ENCODE results near the gene OR52N2. TPM values are rescaled to one million over a fixed set of nuclear protein-coding genes. Genes with fewer than 3 reads are reported as not detected.

The OR52N2 gene
- polyA plus RNA-seq, 1 donor (not counting 4 experiments of a cell fraction or from before 2014, with no cell fraction given): not detected

GRCh38 chr11:5809122-5809519 lies 397 bp downstream of the OR52N2 start:
- peaks cover 5% of the 10 kb centered on the region for H3K27me3 ChIP-seq (ENCODE audit: control insufficient read depth, extremely low read depth, insufficient read depth, low read length)
- TF ChIP-seq EZH2 (IDR thresholded peaks at IDR 0.05; ENCODE audit: low read length): no peak
- TF ChIP-seq, protein P1, sequence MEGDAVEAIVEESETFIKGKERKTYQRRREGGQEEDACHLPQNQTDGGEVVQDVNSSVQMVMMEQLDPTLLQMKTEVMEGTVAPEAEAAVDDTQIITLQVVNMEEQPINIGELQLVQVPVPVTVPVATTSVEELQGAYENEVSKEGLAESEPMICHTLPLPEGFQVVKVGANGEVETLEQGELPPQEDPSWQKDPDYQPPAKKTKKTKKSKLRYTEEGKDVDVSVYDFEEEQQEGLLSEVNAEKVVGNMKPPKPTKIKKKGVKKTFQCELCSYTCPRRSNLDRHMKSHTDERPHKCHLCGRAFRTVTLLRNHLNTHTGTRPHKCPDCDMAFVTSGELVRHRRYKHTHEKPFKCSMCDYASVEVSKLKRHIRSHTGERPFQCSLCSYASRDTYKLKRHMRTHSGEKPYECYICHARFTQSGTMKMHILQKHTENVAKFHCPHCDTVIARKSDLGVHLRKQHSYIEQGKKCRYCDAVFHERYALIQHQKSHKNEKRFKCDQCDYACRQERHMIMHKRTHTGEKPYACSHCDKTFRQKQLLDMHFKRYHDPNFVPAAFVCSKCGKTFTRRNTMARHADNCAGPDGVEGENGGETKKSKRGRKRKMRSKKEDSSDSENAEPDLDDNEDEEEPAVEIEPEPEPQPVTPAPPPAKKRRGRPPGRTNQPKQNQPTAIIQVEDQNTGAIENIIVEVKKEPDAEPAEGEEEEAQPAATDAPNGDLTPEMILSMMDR (optimal IDR thresholded peaks at IDR 0.05 in 1 of 3, IDR thresholded peaks at IDR 0.05 in 1 of 3, conservative IDR thresholded peaks at IDR 0.05 in 1 of 3; ENCODE audit: extremely low read depth in 1 of 3, insufficient read depth in 2 of 3, low read length in 3 of 3): no peak
- peaks cover 3% of the 10 kb centered on the region for H3K4me1 ChIP-seq (ENCODE audit: control insufficient read depth, extremely low read depth, insufficient read depth, low read length)
- H3K4me2 ChIP-seq (ENCODE audit: control insufficient read depth, extremely low read depth, insufficient read depth, low read depth, low read length): peak overlapping the region; percentile 79
- H3K9me3 ChIP-seq (ENCODE audit: control insufficient read depth, low read depth, low read length): no peaks in the 10 kb centered on the region
- no peaks in the 10 kb centered on the region for H3K79me2 ChIP-seq (ENCODE audit: control insufficient read depth, insufficient read depth, low read length)
- H3K4me3 ChIP-seq (ENCODE audit: control insufficient read depth in 2 of 3, extremely low read depth in 1 of 3, insufficient read depth in 2 of 3, low read depth in 1 of 3, low read length in 3 of 3): peak overlapping the region; percentile 13 to 68 (median 37)
- H3K9me1 ChIP-seq (ENCODE audit: control insufficient read depth, extremely low read depth, insufficient read depth, low read length): no peaks in the 10 kb centered on the region
- H3K9ac ChIP-seq (ENCODE audit: control insufficient read depth, extremely low read depth, insufficient read depth, low read length): no peak overlapping the region
- dilution Hi-C loops (cut with MboI; ENCODE audit: extremely low pct_ligation_motif_present, low sequenced_read_pairs): no loop called here
- no peak for DNase-seq (ENCODE audit: low read depth, low spot score)
- no peaks in the 10 kb centered on the region for H3K36me3 ChIP-seq (ENCODE audit: control insufficient read depth in 2 of 2, extremely low read depth in 1 of 2, insufficient read depth in 2 of 2, low read length in 2 of 2)
- no peak overlapping the region for H3K27ac ChIP-seq (ENCODE audit: control insufficient read depth, insufficient read depth, low read length)
- H4K20me1 ChIP-seq (ENCODE audit: control insufficient read depth, extremely low read depth, insufficient read depth, low read length): no peaks in the 10 kb centered on the region
- no peak for FAIRE-seq
- peak overlapping the region; percentile 80 for H2AFZ ChIP-seq (ENCODE audit: control insufficient read depth, low read length)

GRCh38 chr11:5809905-5810795 lies 1.4 kb downstream of the OR52N2 start:
- TF ChIP-seq, protein P1 (optimal IDR thresholded peaks at IDR 0.05 in 1 of 3, IDR thresholded peaks at IDR 0.05 in 1 of 3, conservative IDR thresholded peaks at IDR 0.05 in 1 of 3; ENCODE audit: extremely low read depth in 1 of 3, insufficient read depth in 2 of 3, low read length in 3 of 3): no peak
- TF ChIP-seq EZH2 (IDR thresholded peaks at IDR 0.05; ENCODE audit: low read length): no peak
- H3K4me1 ChIP-seq (ENCODE audit: control insufficient read depth, extremely low read depth, insufficient read depth, low read length): peaks cover 3% of the 10 kb centered on the region
- dilution Hi-C loops (cut with MboI; ENCODE audit: extremely low pct_ligation_motif_present, low sequenced_read_pairs): no loop called here
- no peak overlapping the region for H3K4me2 ChIP-seq (ENCODE audit: control insufficient read depth, extremely low read depth, insufficient read depth, low read depth, low read length)
- peaks cover 5% of the 10 kb centered on the region for H3K27me3 ChIP-seq (ENCODE audit: control insufficient read depth, extremely low read depth, insufficient read depth, low read length)
- FAIRE-seq (no peak), DNase-seq (ENCODE audit: low read depth, low spot score) (no peak)
- no peaks in the 10 kb centered on the region for H3K9me3 ChIP-seq (ENCODE audit: control insufficient read depth, low read depth, low read length)
- H3K36me3 ChIP-seq (ENCODE audit: control insufficient read depth in 2 of 2, extremely low read depth in 1 of 2, insufficient read depth in 2 of 2, low read length in 2 of 2): no peaks in the 10 kb centered on the region
- no peaks in the 10 kb centered on the region for H4K20me1 ChIP-seq (ENCODE audit: control insufficient read depth, extremely low read depth, insufficient read depth, low read length)
- H3K9me1 ChIP-seq (ENCODE audit: control insufficient read depth, extremely low read depth, insufficient read depth, low read length): no peaks in the 10 kb centered on the region
- H3K9ac ChIP-seq (ENCODE audit: control insufficient read depth, extremely low read depth, insufficient read depth, low read length): no peak overlapping the region
- no peak overlapping the region for H2AFZ ChIP-seq (ENCODE audit: control insufficient read depth, low read length)
- H3K27ac ChIP-seq (ENCODE audit: control insufficient read depth, insufficient read depth, low read length): no peak overlapping the region
- no peaks in the 10 kb centered on the region for H3K79me2 ChIP-seq (ENCODE audit: control insufficient read depth, insufficient read depth, low read length)
- no peak overlapping the region for H3K4me3 ChIP-seq (ENCODE audit: control insufficient read depth in 2 of 3, extremely low read depth in 1 of 3, insufficient read depth in 2 of 3, low read depth in 1 of 3, low read length in 3 of 3)
